ENCODE measurements around the gene PHETA2. TPM values are rescaled to one million over a fixed set of nuclear protein-coding genes. Genes with fewer than 3 reads are reported as not detected.
A peak's percentile ranks its signal among the peaks of the same experiment; 100 is the strongest.

The PHETA2 gene
- total RNA-seq (2022) (0.27 TPM in 1 of 2 replicates, not detected in the other), Bru-seq, nascent RNA (percentile 16 among the genes with signal in this experiment), BruChase-seq, experiment 1, labeled RNA remaining after a 6-hour chase (percentile 25 among the genes with signal in this experiment), BruChase-seq, experiment 2, labeled RNA remaining after a 2-hour chase (percentile 21 among the genes with signal in this experiment)
- long read RNA-seq = 0 reads

DNA sequence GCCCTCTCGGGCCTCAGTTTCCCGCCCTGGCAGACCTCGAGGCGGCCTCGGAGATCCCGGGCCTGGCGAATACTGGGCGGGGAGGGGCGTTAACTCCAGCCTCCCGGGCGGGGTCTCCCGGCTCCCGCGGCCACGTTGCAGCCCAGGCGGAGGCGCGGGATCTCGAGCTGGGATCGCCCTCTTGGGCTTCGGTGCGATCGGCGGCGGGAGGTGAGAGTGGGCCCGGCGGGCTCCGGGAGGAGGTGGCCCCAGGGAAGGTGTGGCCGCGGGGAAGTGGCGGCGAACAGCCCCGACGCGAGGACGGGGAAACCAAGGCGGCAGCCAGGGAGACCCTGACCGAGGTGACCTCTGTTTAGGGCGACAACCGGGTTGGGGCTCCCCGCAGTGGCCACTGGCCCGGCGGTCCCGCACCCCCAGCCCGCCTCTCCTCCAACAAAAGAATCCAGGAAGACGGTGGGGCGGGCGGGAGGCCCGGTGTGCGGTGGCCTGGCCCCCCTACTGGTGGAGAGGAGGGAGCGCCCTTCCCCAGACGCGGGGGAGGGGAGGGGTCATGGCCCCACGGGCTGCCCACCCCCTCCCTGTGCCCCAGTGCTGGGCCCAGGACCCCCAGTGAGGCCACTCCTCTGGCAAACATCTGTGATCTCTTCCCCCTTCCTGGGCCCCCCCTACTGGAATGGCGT lies at the start of gene PHETA2:
PHETA2 (plus strand) TSS at position 117 of the 680 bp plus-strand sequence. CDS start 3,046 bp downstream, outside the sequence.
- ChIA-PET POLR2A (no interaction called here), CTCF (no interaction called here)
- Mint-ChIP-seq H3K9me3 (ENCODE audit: unreplicated experiment) (no peaks in the 10 kb centered on the region), H3K4me1 (ENCODE audit: insufficient read depth, unreplicated experiment) (no peaks in the 10 kb centered on the region), H3K27me3 (ENCODE audit: insufficient read depth, unreplicated experiment) (no peaks in the 10 kb centered on the region), H3K4me3 (ENCODE audit: unreplicated experiment) (no peak within 1 kb of the TSS), H3K36me3 (ENCODE audit: insufficient read depth, unreplicated experiment) (peaks cover 3% of the 10 kb centered on the region), H3K27ac (ENCODE audit: low read depth, unreplicated experiment) (no peak within 1 kb of the TSS)
- intact Hi-C loops (cut with micrococcal nuclease) = no loop called here
- no peak for TF ChIP-seq CTCF (IDR thresholded peaks at IDR 0.05; ENCODE audit: unreplicated experiment)
- no TSS peak for BruUV-seq (replicated peaks)
- no peak for DNase-seq (ENCODE audit: unreplicated experiment)

DNA sequence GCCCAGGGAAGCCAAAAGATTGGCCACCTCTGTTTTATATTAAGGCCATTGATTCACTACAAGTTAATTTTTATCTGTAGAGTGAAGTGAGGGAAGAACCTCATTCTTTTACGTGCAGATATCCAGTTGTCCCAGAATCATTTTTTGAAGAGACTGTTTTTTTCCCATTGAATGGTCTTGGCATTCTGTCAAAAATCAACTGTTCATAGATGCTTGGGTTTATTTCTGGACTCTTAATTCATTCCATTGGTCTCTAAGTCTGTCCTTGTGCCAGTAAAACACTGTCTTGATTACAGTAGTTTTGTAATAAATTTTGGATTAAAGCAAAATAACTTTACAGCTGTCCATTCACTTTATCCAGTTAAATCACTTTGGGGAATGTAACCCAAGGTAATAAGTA lies 48.6 kb upstream of the PHETA2 start:
- no peak for DNase-seq (ENCODE audit: unreplicated experiment)
- H3K4me1 Mint-ChIP-seq (ENCODE audit: insufficient read depth, unreplicated experiment) = no peaks in the 10 kb centered on the region
- no peaks in the 10 kb centered on the region for H3K27me3 Mint-ChIP-seq (ENCODE audit: insufficient read depth, unreplicated experiment)
- intact Hi-C loops (cut with micrococcal nuclease) = no loop called here
- H3K9me3 Mint-ChIP-seq (ENCODE audit: unreplicated experiment) = no peaks in the 10 kb centered on the region
- no peak for TF ChIP-seq CTCF (IDR thresholded peaks at IDR 0.05; ENCODE audit: unreplicated experiment)
- peaks cover 5% of the 10 kb centered on the region for H3K36me3 Mint-ChIP-seq (ENCODE audit: insufficient read depth, unreplicated experiment)
- ChIA-PET CTCF (interaction anchor here (0.7 kb wide), 2 partner anchors 17 to 44 kb away, joined by 3 read pairs; no protein-coding TSS in a partner anchor), POLR2A (no interaction called here)
- no peak overlapping the region for H3K27ac Mint-ChIP-seq (ENCODE audit: low read depth, unreplicated experiment)
- no peak overlapping the region for H3K4me3 Mint-ChIP-seq (ENCODE audit: unreplicated experiment)
- BruUV-seq (replicated peaks) = no TSS peak

DNA sequence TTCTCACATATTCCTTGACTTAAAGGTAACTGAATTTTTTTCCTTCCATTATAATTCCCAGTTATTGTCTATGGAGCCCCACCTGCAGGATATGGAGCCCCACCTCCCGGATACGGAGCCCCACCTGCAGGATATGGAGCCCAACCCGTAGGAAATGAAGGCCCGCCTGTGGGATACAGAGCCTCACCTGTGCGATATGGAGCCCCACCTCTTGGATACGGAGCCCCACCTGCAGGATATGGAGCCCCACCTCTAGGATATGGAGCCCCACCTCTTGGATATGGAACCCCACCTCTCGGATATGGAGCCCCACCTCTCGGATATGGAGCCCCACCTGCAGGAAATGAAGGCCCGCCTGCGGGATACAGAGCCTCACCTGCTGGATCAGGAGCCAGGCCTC lies 47.3 kb upstream of the PHETA2 start:
- POLR2A ChIA-PET = interaction anchor here (0.6 kb wide), 1 partner anchor 35 kb away, joined by 3 read pairs; no protein-coding TSS in a partner anchor
- no peak for DNase-seq (ENCODE audit: unreplicated experiment)
- no peak overlapping the region for H3K4me3 Mint-ChIP-seq (ENCODE audit: unreplicated experiment)
- no peaks in the 10 kb centered on the region for H3K9me3 Mint-ChIP-seq (ENCODE audit: unreplicated experiment)
- no peaks in the 10 kb centered on the region for H3K4me1 Mint-ChIP-seq (ENCODE audit: insufficient read depth, unreplicated experiment)
- intact Hi-C loops (cut with micrococcal nuclease) = no loop called here
- no peak overlapping the region for H3K27ac Mint-ChIP-seq (ENCODE audit: low read depth, unreplicated experiment)
- CTCF ChIA-PET = interaction anchor here (0.6 kb wide), 1 partner anchor 84 kb away, joined by 4 read pairs; no protein-coding TSS in a partner anchor
- H3K27me3 Mint-ChIP-seq (ENCODE audit: insufficient read depth, unreplicated experiment) = no peaks in the 10 kb centered on the region
- no TSS peak for BruUV-seq (replicated peaks)
- H3K36me3 Mint-ChIP-seq (ENCODE audit: insufficient read depth, unreplicated experiment) = peaks cover 5% of the 10 kb centered on the region
- TF ChIP-seq CTCF (IDR thresholded peaks at IDR 0.05; ENCODE audit: unreplicated experiment) = no peak

GRCh38 chr22:42033263-42034181 lies 40.5 kb upstream of the PHETA2 start:
- intact Hi-C loops (cut with micrococcal nuclease) = no loop called here
- Mint-ChIP-seq H3K4me1 (ENCODE audit: insufficient read depth, unreplicated experiment) (no peaks in the 10 kb centered on the region), H3K27ac (ENCODE audit: low read depth, unreplicated experiment) (no peak overlapping the region), H3K27me3 (ENCODE audit: insufficient read depth, unreplicated experiment) (peaks cover 13% of the 10 kb centered on the region), H3K36me3 (ENCODE audit: insufficient read depth, unreplicated experiment) (no peaks in the 10 kb centered on the region), H3K4me3 (ENCODE audit: unreplicated experiment) (no peak overlapping the region), H3K9me3 (ENCODE audit: unreplicated experiment) (peaks cover 8% of the 10 kb centered on the region)
- no peak for DNase-seq (ENCODE audit: unreplicated experiment)
- CTCF ChIA-PET = interaction anchor here (0.6 kb wide), 1 partner anchor 13 kb away, joined by 3 read pairs; no protein-coding TSS in a partner anchor
- no peak for TF ChIP-seq CTCF (IDR thresholded peaks at IDR 0.05; ENCODE audit: unreplicated experiment)
- POLR2A ChIA-PET = interaction anchor here (0.8 to 0.9 kb wide), 2 partner anchors 11 to 13 kb away, joined by 3 read pairs; no protein-coding TSS in a partner anchor
- BruUV-seq (replicated peaks) = no TSS peak

Data from MCF 10A (cell line).